GM12864 (cell line): ENCODE data around the gene PLA1A.
"Not testable (repeated sequence)": the region's sequence is repeated elsewhere in the genome, so short reads cannot be mapped to it uniquely, and the experiment has no call there.

Experiments used
- DNase-seq: peaks from one replicate; pipeline ENCODE4 v3.0.0-alpha.2; 2011; ENCODE audit warnings: low read depth
- H3K4me3 ChIP-seq: 2 replicates; pipeline ENCODE4 v1.5.1; 2011; ENCODE audit warnings: mild to moderate bottlenecking, low read depth, low read length, control low read depth
- TF ChIP-seq, protein P1 (sequence below): IDR thresholded peaks from 2 replicates; pipeline ENCODE4 v1.5.1; 2011; ENCODE audit warnings: low read depth, mild to moderate bottlenecking, moderate library complexity, low read length, control low read depth, inconsistent platforms; ENCODE audit errors: missing control alignments

The PLA1A gene

DNA sequence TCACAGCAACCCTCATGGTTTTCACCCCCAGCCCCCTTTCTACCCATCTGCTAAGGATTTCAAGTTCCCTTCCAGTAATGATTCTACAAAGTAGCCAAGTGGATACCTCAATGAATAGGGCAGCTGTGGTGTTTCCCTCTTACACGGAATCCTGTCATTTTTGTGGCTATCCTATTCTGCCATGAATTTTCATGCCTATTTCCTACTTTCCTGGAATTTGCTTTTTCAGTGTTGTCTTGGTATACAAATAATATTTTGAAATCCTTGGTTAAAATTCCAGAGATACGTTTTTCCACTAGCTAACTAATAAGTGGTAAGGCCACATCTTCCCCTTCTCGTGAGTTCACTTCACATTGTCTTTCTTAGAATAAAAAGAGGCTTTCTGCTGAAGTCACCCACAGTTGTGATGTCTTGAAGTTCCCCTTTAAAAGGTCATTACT is 10.9 kb upstream of the PLA1A start:
- H3K4me3 ChIP-seq, result no peak overlapping the region
- TF ChIP-seq, protein P1, sequence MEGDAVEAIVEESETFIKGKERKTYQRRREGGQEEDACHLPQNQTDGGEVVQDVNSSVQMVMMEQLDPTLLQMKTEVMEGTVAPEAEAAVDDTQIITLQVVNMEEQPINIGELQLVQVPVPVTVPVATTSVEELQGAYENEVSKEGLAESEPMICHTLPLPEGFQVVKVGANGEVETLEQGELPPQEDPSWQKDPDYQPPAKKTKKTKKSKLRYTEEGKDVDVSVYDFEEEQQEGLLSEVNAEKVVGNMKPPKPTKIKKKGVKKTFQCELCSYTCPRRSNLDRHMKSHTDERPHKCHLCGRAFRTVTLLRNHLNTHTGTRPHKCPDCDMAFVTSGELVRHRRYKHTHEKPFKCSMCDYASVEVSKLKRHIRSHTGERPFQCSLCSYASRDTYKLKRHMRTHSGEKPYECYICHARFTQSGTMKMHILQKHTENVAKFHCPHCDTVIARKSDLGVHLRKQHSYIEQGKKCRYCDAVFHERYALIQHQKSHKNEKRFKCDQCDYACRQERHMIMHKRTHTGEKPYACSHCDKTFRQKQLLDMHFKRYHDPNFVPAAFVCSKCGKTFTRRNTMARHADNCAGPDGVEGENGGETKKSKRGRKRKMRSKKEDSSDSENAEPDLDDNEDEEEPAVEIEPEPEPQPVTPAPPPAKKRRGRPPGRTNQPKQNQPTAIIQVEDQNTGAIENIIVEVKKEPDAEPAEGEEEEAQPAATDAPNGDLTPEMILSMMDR, result no peak
- DNase-seq, result no peak

DNA sequence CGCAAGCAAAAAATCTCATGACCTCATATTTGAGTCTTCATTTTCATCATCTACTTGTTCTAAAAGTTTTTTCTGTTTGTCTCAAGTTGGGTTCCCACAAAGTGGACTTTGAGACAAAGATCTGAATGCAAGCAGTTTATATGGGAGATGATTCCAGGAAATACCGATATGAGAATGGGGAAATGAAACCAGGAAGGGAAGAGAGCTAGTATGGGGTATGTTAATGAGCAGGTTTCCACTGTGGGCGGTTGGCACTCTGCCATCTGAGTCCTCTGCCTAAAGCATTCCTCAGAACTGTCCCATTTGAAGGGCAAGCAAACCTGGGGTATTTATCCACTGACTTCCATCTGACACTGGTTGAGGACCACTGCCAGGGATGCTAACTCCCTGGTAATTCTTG is 9.6 kb upstream of the PLA1A start:
- H3K4me3 ChIP-seq, result no peak overlapping the region
- no peak for DNase-seq
- TF ChIP-seq, protein P1, result no peak

DNA sequence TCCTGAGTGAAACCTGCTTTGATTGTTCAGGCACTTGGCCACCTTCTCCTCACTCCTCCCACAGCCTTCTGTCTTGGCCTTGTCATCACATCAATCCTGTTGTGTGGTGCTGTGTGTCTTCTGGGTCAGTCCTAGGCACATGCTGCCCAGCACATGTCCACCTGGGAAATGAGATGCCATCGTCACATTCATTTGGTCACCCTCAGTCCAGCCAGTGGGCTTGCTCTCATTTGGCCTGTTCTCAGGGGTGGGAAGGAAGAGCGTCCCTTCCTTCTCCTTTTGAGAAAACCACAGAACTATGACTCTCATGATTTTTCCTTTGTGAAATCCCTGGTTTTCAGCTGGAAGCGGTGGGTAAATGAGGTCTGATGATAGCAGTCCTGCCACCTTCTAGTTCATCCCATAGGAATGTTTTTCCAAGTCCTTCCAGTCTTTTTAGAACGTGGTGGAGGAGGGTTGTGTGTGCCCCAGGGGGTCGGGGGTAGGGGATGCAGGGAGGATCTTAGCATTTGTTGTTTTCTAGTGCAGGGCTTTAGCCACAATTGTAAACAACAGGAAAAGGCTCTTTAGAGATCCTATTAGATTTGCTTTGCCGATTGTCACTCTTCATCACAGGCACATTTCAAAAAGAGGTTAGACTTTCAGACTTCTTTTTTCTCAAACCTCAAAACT is 8.4 kb upstream of the PLA1A start:
- H3K4me3 ChIP-seq, result no peak overlapping the region
- no peak for DNase-seq
- TF ChIP-seq, protein P1, result no peak

DNA sequence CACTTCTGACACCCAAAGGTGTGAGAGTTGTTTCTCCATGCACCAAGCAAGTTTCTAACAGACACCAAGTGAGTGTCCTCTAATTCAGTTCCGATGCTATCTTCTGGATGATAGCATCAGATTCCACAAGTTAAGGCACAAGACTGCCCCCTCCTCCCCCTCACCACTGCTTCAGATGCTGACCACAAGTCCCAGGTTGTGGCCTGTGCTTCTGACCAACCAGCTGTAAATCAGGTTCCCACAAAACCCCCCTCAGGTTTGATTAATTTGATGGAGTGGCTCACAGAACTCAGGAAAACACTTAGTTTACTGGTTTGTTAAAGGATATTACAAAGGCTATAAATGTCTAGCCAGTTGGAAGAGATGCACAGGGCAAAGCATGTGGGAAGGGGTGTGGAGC is 7.0 kb upstream of the PLA1A start:
- TF ChIP-seq, protein P1, result no peak
- H3K4me3 ChIP-seq, result no peak overlapping the region
- no peak for DNase-seq

DNA sequence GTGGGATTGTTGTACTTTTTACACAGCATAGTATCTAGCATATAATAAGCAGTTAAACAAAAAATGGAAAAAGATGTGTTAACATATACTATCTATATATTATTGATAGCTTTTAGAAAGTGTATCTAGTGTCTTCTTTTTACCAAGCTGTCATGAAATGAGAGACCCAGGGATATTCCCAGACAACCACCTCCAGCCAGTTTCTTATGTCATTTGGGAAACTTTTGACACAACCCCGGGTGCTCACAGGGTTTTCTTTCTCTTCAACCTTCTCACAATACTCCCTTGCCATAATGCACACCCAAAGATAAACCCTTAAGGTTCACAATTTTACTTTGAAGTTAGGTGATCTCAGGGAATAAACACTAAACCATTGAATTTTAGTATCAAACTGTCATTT is 4.8 kb upstream of the PLA1A start:
- DNase-seq, result no peak
- no peak overlapping the region for H3K4me3 ChIP-seq
- TF ChIP-seq, protein P1, result no peak

DNA sequence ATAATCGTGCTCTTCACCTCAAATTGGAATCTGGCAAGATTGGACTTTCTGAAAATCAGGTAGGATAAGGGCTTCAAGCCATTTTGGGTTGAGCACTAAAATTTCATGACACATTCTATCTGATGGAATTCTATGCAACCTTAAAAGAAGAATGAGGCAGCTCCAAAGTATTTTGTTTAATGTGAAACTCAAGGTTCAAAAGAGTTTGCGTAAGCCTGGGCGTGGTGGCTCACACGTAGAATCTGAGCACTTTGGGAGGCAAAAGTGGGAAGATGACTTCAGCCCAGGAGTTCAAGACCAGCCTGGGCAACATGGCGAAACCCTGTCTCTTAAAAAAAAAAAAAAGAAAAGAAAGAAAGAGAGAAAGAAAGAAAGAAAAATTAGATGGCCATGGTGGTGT is 3.6 kb upstream of the PLA1A start:
- no peak overlapping the region for H3K4me3 ChIP-seq
- no peak for DNase-seq
- TF ChIP-seq, protein P1, result no peak

DNA sequence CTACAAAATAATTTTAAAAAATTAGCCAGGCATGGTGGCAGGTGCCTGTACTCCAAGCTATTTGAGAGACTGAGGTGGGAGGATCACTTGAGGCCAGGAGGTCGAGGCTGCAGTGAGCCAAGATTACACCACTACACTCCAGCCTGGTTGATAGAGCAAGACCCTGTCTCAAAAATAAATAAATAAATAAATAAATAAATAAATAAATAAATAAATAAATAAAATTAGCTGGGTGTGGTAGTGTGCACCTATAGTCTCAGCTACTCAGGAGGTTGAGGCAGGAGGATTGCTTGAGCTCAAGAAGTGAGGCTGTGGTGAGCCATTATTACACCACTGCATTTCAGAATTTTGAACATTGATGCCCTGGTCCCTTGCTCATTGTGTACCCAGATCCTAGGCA is 2.8 kb upstream of the PLA1A start:
- not testable (repeated sequence) for H3K4me3 ChIP-seq, DNase-seq
